Activated CD8-positive, alpha-beta memory T cell treated with anti-CD3 and anti-CD28 coated beads for 4 hours (primary cell): ENCODE data around the gene C15orf39.

ENCODE experiments used
- DNase-seq, 2 donors: peaks; one replicate each; pipeline ENCODE4 v3.0.0-alpha.2; 2020; ENCODE audit warnings: low read depth in 2 of 2

C15orf39 gene

GRCh38 chr15:75197062-75197630, 4.5 kb upstream of the C15orf39 start:
- no peak for DNase-seq

DNA sequence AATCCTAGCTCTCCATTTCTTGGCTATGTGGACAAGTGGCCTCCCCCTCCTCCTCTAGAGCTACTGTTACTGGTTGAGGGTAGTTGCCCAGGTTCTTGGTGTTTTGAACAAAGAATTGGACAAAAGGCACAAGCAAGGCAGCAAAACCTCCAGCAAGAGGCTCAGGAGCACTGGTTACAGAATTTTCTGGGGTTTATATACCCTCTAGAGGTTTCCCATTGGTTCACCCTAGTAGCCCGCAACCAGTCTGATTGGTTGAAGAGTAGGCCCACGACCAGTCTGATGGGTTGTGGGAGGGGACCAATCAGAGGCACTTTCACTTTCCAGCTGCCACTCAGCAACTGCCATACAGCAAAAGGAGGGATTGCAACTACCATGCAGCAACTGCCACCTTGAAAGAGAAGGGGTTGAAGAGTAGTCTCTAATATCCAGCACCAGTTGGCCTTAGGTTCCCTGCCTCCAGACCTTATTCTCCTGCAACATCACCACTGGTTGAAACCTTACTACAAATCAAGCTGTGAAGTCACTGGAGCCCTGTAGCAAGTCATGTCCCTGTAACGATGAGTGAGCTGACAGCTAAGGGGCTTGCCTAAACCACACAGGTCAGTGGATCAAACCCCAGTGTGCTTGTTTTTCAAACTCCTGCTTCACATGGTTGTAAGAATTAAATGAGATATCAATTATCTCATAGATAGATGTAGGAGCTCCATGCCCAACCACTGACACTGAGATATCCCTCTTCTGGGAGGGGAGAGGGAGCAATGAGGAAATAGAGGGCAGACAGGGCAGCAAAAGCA, 2.9 kb upstream of the C15orf39 start:
- no peak for DNase-seq

GRCh38 chr15:75199357-75199940, 2.2 kb upstream of the C15orf39 start:
- DNase-seq = no peak

DNA sequence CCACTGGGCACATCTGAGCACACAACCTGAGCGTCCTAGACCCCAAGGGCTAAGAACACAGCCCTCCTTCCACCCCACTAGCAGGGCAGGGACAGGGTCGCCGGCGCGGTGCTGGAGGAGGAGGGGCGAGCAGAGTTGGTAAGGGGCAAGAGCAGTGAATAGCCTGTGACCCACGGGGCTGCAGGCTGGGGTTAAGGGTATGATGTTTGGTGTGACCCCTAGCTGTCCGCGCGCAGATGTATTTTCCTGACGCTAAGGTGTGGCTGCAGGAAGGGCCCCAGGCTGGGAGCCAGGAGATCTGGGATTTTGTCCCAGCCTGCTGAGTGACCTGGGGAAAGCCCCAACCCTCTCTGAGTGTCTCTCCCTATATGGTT, 1.3 kb upstream of the C15orf39 start:
- no peak for DNase-seq

DNA sequence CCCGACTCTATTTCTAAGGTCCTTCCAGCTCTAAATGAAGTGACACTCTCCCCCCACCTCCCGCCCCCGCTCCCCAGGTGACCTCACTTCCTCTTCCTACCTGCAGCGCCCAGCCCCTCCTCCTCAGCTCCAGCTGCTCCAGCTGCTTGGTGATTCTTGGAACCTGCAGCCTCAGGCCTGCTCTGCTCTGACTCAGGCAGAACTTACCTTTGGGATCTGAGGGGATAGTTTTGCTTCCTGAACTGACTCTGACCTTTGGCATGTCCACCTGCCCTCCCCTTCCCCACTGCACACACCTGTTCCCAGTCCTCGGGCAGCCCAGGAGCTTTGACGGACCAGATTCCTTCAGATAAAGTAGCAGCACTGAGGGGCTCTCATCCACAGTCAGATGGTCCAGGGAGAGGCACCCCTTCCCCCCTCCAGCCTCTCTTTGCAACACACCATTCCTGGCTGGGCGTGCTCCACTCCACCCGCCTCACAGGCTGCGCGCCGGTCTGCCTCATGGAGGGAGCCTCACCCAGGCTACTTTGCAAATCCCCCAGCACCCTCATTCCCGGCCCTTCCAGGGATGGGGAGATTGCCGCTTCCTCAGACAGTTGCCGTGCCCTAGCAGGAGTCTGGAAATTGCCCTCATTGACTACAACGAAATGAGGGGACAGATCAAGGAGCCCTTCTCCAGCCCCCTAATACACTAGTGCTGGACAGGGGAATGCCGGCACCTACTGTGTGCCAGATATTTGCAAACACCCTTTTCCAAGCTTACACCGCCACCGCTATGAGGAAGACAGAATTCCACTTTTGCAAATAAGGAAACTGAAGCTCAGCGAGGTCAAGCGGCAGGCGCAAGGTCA, 692 bp upstream of the C15orf39 start:
- DNase-seq = peak in 1 of 2 donors; percentile 19

- DNase-seq = peak; percentile 69 to 78
Measured at GRCh38 chr15:75202251-75203016, 752 bp downstream of the C15orf39 start.

DNA sequence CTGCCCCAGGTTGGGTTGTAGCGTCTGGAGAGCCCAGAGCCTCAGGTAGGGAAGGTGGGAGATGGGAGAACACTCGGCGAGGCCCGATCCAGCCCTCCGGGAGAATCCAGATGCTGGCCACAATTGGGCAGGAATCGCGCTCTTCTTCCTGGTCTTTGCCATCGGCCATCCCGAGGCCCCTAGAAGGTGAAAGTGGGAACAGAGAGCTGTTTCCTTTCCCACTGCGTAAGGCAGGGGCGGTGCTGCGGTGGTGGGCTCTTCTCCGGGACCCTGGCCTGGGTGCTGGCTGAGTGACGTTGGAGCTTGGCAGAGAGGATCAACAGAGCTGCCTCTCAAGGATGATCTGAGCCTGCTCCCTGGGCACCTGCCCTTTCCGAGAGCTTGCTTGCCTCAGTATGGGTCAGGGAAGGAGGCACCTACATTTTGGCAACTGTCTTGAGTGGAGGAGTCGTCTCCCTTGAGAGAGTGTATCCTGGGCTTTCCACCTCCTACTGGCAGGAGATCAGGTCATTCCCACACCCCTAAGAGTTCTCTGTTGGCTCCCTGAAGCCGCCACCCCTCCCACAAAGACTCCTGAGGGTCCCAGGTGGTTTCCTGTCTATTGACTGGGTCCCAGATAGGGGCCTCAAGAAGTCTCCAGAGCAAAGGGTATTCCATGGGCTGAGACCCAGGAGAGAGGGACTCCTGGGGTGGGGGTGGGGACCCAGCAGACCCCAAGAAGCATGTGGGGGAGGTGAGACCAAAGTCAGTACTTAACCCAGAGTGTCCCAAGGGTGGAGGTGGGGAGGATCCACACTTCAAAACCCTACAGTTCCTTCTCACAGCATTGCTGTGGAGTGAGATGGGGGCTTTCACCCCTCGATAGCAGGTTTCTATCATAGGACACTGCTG, 1.6 kb downstream of the C15orf39 start:
- DNase-seq = no peak

DNA sequence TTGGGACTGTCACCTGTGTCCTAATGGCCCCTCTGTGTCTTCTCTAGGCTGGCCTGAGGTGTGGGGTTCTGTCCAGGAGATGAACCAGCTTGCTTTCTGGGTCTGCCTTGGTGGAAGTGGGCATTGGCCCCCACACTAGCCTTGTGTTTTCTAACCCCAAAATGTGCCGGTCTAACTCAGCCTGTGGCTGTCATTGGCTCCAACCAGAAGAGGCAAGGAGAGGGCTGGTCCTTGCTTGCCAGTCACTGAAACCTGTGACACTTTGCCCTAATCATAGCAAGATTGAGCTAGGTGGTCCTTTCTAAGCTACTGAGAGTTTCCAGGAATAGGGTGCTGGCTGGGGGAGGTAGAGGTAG, 2.2 kb downstream of the C15orf39 start:
- no peak for DNase-seq

- peak; percentile 68 to 73 for DNase-seq
Measured at GRCh38 chr15:75204340-75205063, 2.8 kb downstream of the C15orf39 start.

DNA sequence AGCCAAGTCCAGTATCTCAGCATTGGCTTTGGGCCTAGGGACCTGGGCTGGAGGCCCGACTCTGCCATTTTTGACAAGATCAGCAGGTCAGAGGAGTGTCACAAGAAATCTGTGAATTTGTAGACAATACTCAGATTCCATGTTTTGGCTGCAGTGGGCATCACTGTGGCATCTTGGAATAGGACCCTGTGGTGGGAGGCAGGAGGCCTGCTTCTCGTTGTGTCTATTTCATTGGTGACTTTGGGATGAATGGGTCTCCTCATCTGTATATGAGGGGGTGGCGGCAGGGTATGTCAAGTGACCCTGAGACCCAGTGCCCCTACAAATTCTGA, 3.3 kb downstream of the C15orf39 start:
- DNase-seq = no peak

DNA sequence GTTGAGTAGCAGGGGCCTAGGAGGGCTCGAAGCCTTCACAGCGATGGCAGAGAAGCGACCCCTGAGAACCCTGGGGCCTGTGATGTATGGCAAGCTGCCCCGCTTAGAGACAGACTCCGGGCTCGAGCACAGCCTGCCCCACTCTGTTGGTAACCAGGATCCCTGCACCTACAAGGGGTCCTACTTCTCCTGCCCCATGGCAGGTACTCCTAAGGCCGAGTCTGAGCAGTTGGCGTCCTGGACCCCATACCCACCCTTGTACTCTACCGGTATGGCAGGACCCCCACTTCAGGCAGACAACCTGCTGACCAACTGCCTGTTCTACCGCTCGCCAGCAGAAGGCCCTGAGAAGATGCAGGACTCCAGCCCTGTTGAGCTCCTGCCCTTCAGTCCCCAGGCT, 4.3 kb downstream of the C15orf39 start:
- no peak for DNase-seq

- no peak for DNase-seq
Measured at GRCh38 chr15:75206803-75207617, 5.3 kb downstream of the C15orf39 start.

- DNase-seq = no peak
Measured at GRCh38 chr15:75207618-75208500, 6.2 kb downstream of the C15orf39 start.

DNA sequence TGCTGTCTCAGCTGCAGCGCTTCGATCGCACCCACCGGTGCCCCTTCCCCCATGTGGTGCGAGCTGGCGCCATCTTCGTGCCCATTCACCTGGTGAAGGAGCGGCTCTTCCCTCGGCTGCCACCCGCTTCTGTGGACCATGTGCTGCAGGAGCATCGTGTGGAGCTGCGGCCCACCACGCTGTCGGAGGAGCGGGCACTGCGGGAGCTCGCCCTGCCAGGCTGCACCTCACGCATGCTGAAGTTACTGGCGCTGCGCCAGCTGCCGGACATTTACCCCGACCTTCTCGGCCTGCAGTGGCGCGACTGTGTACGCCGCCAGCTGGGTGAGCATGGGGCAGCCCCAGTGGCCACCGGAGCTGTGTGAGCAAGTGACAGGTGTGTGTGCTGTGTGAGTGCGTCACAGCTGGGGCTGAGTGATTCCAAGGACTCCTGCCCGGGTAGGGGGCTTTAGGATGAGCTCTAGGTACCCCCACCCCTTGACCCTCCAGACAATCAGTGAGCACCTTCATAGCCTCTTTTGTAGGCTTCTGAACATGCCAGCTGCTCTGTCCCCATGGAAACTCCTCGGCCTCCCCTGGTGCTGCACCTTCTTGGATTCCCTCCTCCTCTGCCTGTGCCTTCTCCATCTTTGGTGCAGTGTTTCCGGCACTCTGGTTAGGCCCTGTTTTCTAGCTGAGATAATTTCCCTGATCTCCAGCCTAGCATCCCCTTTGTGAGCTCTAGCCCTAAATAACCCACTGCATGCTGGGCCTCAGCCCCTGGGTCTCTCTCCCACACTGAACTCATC, 7.0 kb downstream of the C15orf39 start:
- DNase-seq = no peak

DNA sequence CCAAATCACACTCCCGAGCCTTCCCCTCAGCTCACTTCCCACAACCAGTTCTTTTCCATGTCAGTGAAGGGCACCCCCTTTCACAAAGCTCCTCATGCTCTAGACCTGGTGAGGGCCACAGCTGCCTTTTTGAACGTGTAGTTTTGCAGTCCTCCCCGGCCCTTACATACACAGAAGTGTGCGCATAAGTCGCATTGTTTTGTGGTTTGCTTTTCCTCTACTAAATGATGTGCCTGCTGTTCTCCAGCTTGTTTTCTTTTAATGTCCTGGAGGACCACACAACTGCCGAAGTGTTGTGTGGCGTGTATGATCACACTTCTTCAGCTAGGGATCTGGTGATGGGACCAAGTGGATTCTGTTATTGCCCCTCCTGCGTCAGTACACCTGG, 7.6 kb downstream of the C15orf39 start:
- no peak for DNase-seq

DNA sequence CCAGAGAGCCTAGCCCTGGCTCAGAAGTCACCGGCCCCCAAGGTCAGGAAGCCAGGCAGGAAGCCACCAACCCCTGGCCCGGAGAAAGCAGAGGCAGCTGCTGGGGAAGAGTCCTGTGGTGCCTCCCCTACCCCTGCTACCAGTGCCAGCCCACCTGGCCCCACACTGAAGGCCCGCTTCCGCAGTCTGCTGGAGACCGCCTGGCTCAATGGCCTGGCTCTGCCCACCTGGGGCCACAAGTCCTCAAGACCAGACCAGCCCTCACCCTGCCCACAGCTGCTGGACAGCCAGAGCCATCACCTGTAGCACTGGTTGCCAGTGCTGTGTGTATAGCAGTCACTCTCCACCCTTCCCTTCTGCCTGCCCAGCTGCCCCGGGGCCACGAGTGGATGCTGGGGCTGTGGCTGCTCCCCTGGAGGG, 9.1 kb downstream of the C15orf39 start:
- DNase-seq = no peak

DNA sequence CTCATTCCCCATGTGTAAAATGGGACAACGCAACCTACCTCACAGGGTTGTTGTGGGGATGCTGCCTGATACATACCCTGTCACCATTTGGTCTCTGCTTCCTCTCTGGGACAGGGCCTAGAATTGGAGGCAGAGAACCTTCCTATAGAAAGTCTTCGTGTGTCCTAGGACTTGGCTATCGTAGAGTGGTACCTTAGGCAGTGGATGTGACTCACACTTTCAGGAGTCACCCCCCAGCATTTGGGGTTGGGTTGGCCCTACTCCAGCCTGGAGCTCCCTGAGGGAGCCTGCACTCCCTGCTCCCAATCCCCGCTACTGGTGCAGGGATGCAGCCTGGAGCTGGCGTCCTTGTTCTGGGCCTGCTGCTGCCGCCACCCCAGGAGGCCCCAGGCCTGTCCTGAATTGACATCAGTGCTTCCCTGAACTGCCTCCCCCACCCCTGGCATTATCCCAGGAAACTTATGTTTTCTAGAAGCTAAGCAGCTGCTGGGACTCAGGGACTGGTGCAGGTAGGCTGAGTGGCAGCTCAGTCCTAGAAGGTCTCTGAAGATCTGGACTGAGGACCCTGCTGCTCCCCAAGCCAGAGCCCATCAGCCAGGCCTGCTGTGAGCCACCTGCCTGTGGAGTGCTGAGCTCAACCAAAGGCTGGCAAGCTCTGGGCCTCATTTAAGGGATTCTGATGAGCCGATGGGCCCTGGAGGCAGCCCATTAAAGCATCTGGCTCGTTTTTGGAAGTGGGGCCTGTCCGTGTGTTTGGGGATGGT, 9.9 kb downstream of the C15orf39 start:
- DNase-seq = no peak
